Fibroblast of the aortic adventitia (primary cell): Measurements from ENCODE around the gene DPP4. TPM values are rescaled to one million over a fixed set of nuclear protein-coding genes. Genes with fewer than 3 reads are reported as not detected.

Experiments used
- DNase-seq: peaks from one replicate; pipeline ENCODE4 v3.0.0-alpha.2; 2010; ENCODE audit warnings: low read depth
- H3K4me3 ChIP-seq: 2 replicates; pipeline ENCODE4 v1.5.1; 2011; ENCODE audit warnings: low read depth, mild to moderate bottlenecking, control low read depth, low read length, moderate library complexity
- total RNA-seq: library from RNA; depleted of rRNA; stranded (reverse); fragments of >200 nt; gene quantifications from 2 replicates; pipeline ENCODE4 v1.2.3, GENCODE V29; 2012; ENCODE audit warnings: low replicate concordance
- TF ChIP-seq, protein P1 (sequence below): IDR thresholded peaks from 2 replicates; pipeline ENCODE4 v1.5.1; 2011; ENCODE audit warnings: mild to moderate bottlenecking, low read length, control low read depth, inconsistent platforms; ENCODE audit not compliant: insufficient read depth

The DPP4 gene
- total RNA-seq, 1 donor = 203 TPM

DNA sequence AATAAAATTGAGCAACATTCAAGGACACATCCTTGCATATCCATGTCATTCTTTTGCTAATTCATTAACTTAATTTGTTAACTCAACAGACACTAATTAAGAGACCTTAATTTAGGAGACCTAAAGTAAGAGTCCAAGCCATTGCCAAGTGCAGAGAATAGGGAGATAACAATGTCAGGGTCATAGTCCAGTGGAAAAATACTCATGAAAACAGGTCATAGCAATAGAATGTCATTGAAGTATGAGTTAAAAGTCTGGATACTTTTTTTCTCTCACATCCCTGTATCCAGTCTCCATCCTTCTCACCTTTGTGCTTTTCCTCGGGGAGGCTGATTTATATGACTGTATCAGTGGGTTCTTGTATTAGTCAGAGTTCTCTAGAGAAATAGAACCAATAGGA is 26.6 kb upstream of the DPP4 start:
- TF ChIP-seq, protein P1, sequence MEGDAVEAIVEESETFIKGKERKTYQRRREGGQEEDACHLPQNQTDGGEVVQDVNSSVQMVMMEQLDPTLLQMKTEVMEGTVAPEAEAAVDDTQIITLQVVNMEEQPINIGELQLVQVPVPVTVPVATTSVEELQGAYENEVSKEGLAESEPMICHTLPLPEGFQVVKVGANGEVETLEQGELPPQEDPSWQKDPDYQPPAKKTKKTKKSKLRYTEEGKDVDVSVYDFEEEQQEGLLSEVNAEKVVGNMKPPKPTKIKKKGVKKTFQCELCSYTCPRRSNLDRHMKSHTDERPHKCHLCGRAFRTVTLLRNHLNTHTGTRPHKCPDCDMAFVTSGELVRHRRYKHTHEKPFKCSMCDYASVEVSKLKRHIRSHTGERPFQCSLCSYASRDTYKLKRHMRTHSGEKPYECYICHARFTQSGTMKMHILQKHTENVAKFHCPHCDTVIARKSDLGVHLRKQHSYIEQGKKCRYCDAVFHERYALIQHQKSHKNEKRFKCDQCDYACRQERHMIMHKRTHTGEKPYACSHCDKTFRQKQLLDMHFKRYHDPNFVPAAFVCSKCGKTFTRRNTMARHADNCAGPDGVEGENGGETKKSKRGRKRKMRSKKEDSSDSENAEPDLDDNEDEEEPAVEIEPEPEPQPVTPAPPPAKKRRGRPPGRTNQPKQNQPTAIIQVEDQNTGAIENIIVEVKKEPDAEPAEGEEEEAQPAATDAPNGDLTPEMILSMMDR = no peak
- no peak for DNase-seq
- H3K4me3 ChIP-seq = no peak overlapping the region

- TF ChIP-seq, protein P1 = no peak
- H3K4me3 ChIP-seq = no peak overlapping the region
- DNase-seq = no peak
These were observed 25.8 kb upstream of the DPP4 start for GRCh38 chr2:162099836-162100235.

DNA sequence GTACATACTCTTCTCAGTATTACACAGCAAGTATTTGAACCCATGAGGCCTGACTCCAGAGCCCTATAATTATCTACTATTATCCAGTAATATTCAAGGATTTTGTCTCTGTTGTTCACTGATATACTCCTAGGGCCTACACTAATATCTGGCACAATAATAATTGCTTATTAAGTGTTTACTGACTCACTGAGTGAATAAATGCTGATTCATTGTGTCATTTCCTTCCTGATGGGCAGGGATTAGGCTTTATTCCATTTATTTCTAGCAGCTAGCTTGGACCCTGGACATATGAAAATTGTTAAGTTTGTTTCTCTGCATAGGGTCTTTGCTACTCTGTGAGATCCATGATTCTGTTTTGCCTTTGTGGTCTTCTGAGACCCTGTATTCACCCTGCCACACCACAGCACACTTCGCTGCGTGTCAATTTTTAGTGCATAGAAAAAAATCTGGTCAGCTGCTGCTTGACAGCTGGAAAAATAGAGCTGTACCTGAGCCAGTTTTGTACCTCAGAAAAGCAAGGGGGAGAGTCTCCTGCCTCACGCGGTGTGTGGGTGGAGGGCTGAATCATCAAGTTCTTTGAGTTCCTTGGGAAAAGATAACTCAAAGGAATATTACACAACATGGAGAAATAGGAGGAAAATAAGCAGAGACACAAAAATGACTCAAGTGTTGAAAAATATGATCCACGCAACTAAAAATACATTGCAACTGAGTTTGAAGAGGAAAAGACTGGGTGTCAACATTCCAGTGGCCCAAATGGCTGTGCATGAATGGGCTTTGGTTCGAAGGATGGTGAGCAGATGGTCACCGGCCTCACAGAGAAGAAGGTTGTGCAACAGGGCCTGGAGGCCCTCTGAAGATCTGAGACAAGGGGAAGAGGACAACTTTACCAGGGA is 18.9 kb upstream of the DPP4 start:
- peak overlapping the region; percentile 19 for H3K4me3 ChIP-seq
- TF ChIP-seq, protein P1 = no peak
- peak; percentile 99 for DNase-seq

GRCh38 chr2:162092008-162092390 is 18.0 kb upstream of the DPP4 start:
- TF ChIP-seq, protein P1 = no peak
- no peak overlapping the region for H3K4me3 ChIP-seq
- DNase-seq = peak; percentile 64

DNA sequence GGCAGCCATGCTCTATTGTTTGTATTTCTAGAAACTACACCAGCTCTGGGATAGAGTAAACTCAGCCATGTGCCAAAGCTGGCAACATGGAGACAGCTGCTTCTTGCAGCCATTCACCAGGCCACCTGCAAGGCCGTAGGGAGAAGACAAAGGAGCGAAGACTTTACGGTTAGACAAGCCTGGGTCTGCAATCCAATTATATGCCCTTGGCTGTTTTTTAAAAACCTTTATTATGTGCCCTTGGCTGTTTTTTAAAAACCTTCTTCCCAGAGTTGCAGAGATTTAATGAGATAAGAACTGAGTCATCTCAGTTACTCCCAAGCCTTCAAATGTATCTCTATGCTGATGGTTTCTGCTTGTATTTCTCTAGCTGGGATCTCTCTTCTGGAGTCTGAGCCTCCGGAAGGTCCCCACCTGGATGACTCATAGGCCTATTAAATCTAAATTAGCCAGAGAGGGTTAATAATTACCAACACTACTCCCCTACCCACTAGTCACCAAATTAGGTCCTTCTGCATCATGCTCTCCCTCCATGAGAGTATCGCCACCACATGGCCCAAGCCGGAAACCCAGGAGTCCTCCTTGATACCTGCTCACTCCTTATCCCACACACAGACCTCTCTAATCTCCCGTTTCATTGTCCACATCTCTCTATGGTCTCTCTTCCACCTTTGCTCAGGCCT is 17.5 kb upstream of the DPP4 start:
- H3K4me3 ChIP-seq = no peak overlapping the region
- TF ChIP-seq, protein P1 = peak; percentile 9
- DNase-seq = no peak

- TF ChIP-seq, protein P1 = no peak
- DNase-seq = peak; percentile 67
- no peak overlapping the region for H3K4me3 ChIP-seq
These were observed 16.1 kb upstream of the DPP4 start for GRCh38 chr2:162090109-162090508.
